Gastrocnemius medialis (tissue), 4 donors: ENCODE data around the gene FARS2. TPM values are rescaled to one million over a fixed set of nuclear protein-coding genes. Genes with fewer than 3 reads are reported as not detected.

Experiments used
- ATAC-seq, 2 donors: fragments of 150-250 bp; one replicate each; pipeline ENCODE4 v1.9.1; 2016
- DNase-seq, 2 donors: peaks; one replicate each; pipeline ENCODE4 v3.0.0-alpha.2; 2019
- H3K27ac ChIP-seq, 4 donors: fragments of 200-600 bp; sonication (generic); 1 replicate in 1 of 4; 2 replicates in 3 of 4; pipeline ENCODE4 v1.5.1; 2016 to 2018; ENCODE audit warnings: mild to moderate bottlenecking in 2 of 4, moderate library complexity in 1 of 4
- H3K27me3 ChIP-seq, 3 donors: fragments of 200-600 bp; sonication (generic) in 2 of 3; 1 replicate in 1 of 3; 2 replicates in 2 of 3; pipeline versions ENCODE4 v1.5.1 to v1.6.0; 2016 to 2019; ENCODE audit warnings: mild to moderate bottlenecking in 1 of 3, moderate library complexity in 1 of 3
- H3K36me3 ChIP-seq, 2 donors: fragments of 200-600 bp; sonication (generic) in 1 of 2; one replicate each; pipeline ENCODE4 v1.5.1; 2017 to 2018
- H3K4me1 ChIP-seq, 2 donors: fragments of 200-600 bp; sonication (generic) in 1 of 2; one replicate each; pipeline ENCODE4 v1.5.1; 2016 to 2017; ENCODE audit warnings: mild to moderate bottlenecking in 2 of 2
- H3K4me3 ChIP-seq, 4 donors: fragments of 200-600 bp; sonication (generic) in 3 of 4; 1 replicate in 1 of 4; 2 replicates in 3 of 4; pipeline ENCODE4 v1.5.1; 2016 to 2019; ENCODE audit warnings: mild to moderate bottlenecking in 2 of 4
- H3K9me3 ChIP-seq, 3 donors: fragments of 200-600 bp; sonication (generic) in 2 of 3; 1 replicate in 1 of 3; 2 replicates in 2 of 3; pipeline ENCODE4 v1.5.1; 2016 to 2019
- CTCF ChIP-seq, 5 experiments: fragments of 450-650 bp in 3 of 5; fragments of 200-600 bp in 2 of 5; sonication (generic) in 2 of 5; IDR thresholded peaks in 4 of 5; conservative IDR thresholded peaks in 1 of 5; 1 replicate in 4 of 5; 2 replicates in 1 of 5; pipeline ENCODE4 v1.5.1; 2016 to 2019; ENCODE audit warnings: antibody characterized with exemption in 5 of 5, mild to moderate bottlenecking in 3 of 5, moderate library complexity in 3 of 5
- POLR2A ChIP-seq, 2 donors: fragments of 450-650 bp; IDR thresholded peaks; one replicate each; pipeline ENCODE4 v1.6.1; 2017; ENCODE audit warnings: antibody characterized with exemption in 2 of 2, mild to moderate bottlenecking in 2 of 2, moderate library complexity in 2 of 2
- in situ Hi-C, 4 donors: fragments of 200-750 bp; cut with MboI; loops; one replicate each; pipeline versions ENCODE4 v1.15.0 to v1.8.0; 2017; ENCODE audit warnings: low sequenced_read_pairs in 4 of 4
- intact Hi-C: fragments of 100-400 bp; cut with DNase I; formaldehyde crosslinking; loops from one replicate; pipeline ENCODE4 v1.15.1; 2023; ENCODE audit warnings: low total_unique reads
- total RNA-seq, 4 donors: library from RNA; depleted of rRNA; stranded (reverse); fragments of >200 nt; gene quantifications; one replicate each; pipeline versions ENCODE4 v1.1.0 to v1.2.3, GENCODE V29; 2016

The FARS2 gene
- total RNA-seq, 4 donors from 2014 or later = 13.6 to 24.0 (median 15.8) TPM

GRCh38 chr6:5490501-5491069 lies 229.3 kb downstream of the FARS2 start:
- no peaks in the 10 kb centered on the region for H3K9me3 ChIP-seq
- no peak for TF ChIP-seq CTCF (IDR thresholded peaks at IDR 0.05 in 4 of 5, conservative IDR thresholded peaks at IDR 0.05 in 1 of 5)
- no peak for TF ChIP-seq POLR2A (IDR thresholded peaks at IDR 0.05)
- in situ Hi-C loops = no loop called here
- no peaks in the 10 kb centered on the region for H3K36me3 ChIP-seq
- no peak for ATAC-seq
- DNase-seq = no peak
- H3K4me1 ChIP-seq = peaks cover 13 to 16% of the 10 kb centered on the region in 2 donors
- H3K4me3 ChIP-seq = no peak overlapping the region
- intact Hi-C loops = no loop called here
- H3K27ac ChIP-seq = no peak overlapping the region
- H3K27me3 ChIP-seq = no peaks in the 10 kb centered on the region

GRCh38 chr6:5492356-5492755 lies 231.0 kb downstream of the FARS2 start:
- Histone ChIP-seq H3K4me1 (peaks cover 18 to 25% of the 10 kb centered on the region in 2 donors), H3K4me3 (no peak overlapping the region), H3K27ac (no peak overlapping the region), H3K9me3 (no peaks in the 10 kb centered on the region), H3K36me3 (no peaks in the 10 kb centered on the region), H3K27me3 (no peaks in the 10 kb centered on the region)
- ATAC-seq (no peak), DNase-seq (no peak)
- TF ChIP-seq CTCF (IDR thresholded peaks at IDR 0.05 in 4 of 5, conservative IDR thresholded peaks at IDR 0.05 in 1 of 5) (no peak), POLR2A (IDR thresholded peaks at IDR 0.05) (no peak)
- intact Hi-C loops (no loop called here), in situ Hi-C loops (no loop called here)

GRCh38 chr6:5493806-5494205 lies 232.5 kb downstream of the FARS2 start:
- in situ Hi-C loops (no loop called here), intact Hi-C loops (no loop called here)
- Histone ChIP-seq H3K4me3 (no peak overlapping the region), H3K27me3 (no peaks in the 10 kb centered on the region), H3K27ac (no peak overlapping the region), H3K36me3 (no peaks in the 10 kb centered on the region), H3K9me3 (no peaks in the 10 kb centered on the region), H3K4me1 (peaks cover 18 to 25% of the 10 kb centered on the region in 2 donors)
- ATAC-seq = no peak
- no peak for TF ChIP-seq POLR2A (IDR thresholded peaks at IDR 0.05)
- no peak for TF ChIP-seq CTCF (IDR thresholded peaks at IDR 0.05 in 4 of 5, conservative IDR thresholded peaks at IDR 0.05 in 1 of 5)
- DNase-seq = no peak

- TF ChIP-seq POLR2A (IDR thresholded peaks at IDR 0.05) = no peak
- no peak for TF ChIP-seq CTCF (IDR thresholded peaks at IDR 0.05 in 4 of 5, conservative IDR thresholded peaks at IDR 0.05 in 1 of 5)
- intact Hi-C loops = no loop called here
- in situ Hi-C loops = no loop called here
Observed at GRCh38 chr6:5497896-5498578, 236.7 kb downstream of the FARS2 start.

More at GRCh38 chr6:5497896-5498578, 236.7 kb downstream of the FARS2 start:
- DNase-seq (no peak), ATAC-seq (no peak)
- Histone ChIP-seq H3K36me3 (no peaks in the 10 kb centered on the region), H3K27me3 (no peaks in the 10 kb centered on the region), H3K4me1 (peaks cover 25% of the 10 kb centered on the region in 2 donors), H3K9me3 (no peaks in the 10 kb centered on the region), H3K4me3 (no peak overlapping the region), H3K27ac (no peak overlapping the region)
